Endothelial cell of umbilical vein (primary cell): ENCODE results near the gene RFC2. TPM values are rescaled to one million over a fixed set of nuclear protein-coding genes. Genes with fewer than 3 reads are reported as not detected.
A peak's percentile ranks its signal among the peaks of the same experiment; 100 is the strongest.

Source experiments
- BruUV-seq: library from RNA; stranded (reverse); fragments of 400-500 nt; replicated peaks from 2 replicates; lab custom pipeline; 2021; lab: Mats Ljungman, UMichigan
- CTCF ChIA-PET: fragments of 300-600, 350-600 bp; sonication (Branson Sonifier 250); formaldehyde crosslinking; loops from one replicate; lab custom pipeline; 2021; ENCODE audit warnings: antibody characterized with exemption, inconsistent platforms; lab: Charles Lee
- POLR2A ChIA-PET: fragments of 300-600, 350-600 bp; sonication (Branson Sonifier 250); formaldehyde crosslinking; loops from one replicate; lab custom pipeline; 2021; ENCODE audit warnings: antibody characterized with exemption, inconsistent platforms; lab: Charles Lee
- DNase-seq: peaks from one replicate; pipeline ENCODE4 v3.0.0-alpha.2; 2011; ENCODE audit warnings: low read depth, low spot score
- FAIRE-seq: peaks from 2 replicates; lab custom pipeline; 2011; peaks lifted over from hg19 to GRCh38; lab: Jason Lieb, UNC
- H2AFZ ChIP-seq: 2 replicates; pipeline ENCODE4 v1.6.0; 2012; ENCODE audit warnings: low read depth, low read length, control low read depth, inconsistent platforms
- H3K27ac ChIP-seq: 2 replicates; pipeline ENCODE4 v1.5.1; 2011; ENCODE audit warnings: low read depth, mild to moderate bottlenecking, control low read depth, low read length, moderate library complexity; ENCODE audit not compliant: insufficient read depth
- H3K27me3 ChIP-seq, 2 experiments: 2 replicates each; pipeline versions ENCODE4 v1.6.0 to v1.6.1; 2011; ENCODE audit warnings: low read length in 2 of 2, mixed read lengths in 1 of 2; ENCODE audit not compliant: control insufficient read depth in 2 of 2, insufficient read depth in 2 of 2
- H3K36me3 ChIP-seq, 2 experiments: 2 replicates in 1 of 2; 3 replicates in 1 of 2; pipeline ENCODE4 v1.5.1; 2011; ENCODE audit warnings: low read length in 2 of 2, mild to moderate bottlenecking in 1 of 2, moderate library complexity in 1 of 2; ENCODE audit not compliant: control insufficient read depth in 2 of 2, insufficient read depth in 2 of 2; ENCODE audit errors: extremely low read depth in 1 of 2
- H3K4me1 ChIP-seq: 3 replicates; pipeline ENCODE4 v1.5.1; 2011; ENCODE audit warnings: mild to moderate bottlenecking, low read length; ENCODE audit not compliant: control insufficient read depth, insufficient read depth; ENCODE audit errors: extremely low read depth
- H3K4me2 ChIP-seq: 2 replicates; pipeline ENCODE4 v1.6.1; 2011; ENCODE audit warnings: low read length, control low read depth, mixed read lengths; ENCODE audit not compliant: insufficient read depth
- H3K4me3 ChIP-seq, 3 experiments: fragments of 200-600 bp in 1 of 3; sonication (generic), shearing (Covaris generic) in 1 of 3; replicated peaks in 1 of 3; 2 replicates each; pipeline ENCODE4 v1.5.1; 2011 to 2016; ENCODE audit warnings: control low read depth in 3 of 3, low read length in 3 of 3, mild to moderate bottlenecking in 2 of 3, inconsistent platforms in 1 of 3, low read depth in 1 of 3, moderate library complexity in 1 of 3; ENCODE audit not compliant: insufficient read depth in 1 of 3
- H3K79me2 ChIP-seq: 2 replicates; pipeline ENCODE4 v1.6.0; 2012; ENCODE audit warnings: low read length, inconsistent platforms; ENCODE audit not compliant: control insufficient read depth, insufficient read depth
- H3K9ac ChIP-seq: replicated peaks from 2 replicates; pipeline ENCODE3; 2011; ENCODE audit warnings: low read length, control low read depth; ENCODE audit not compliant: insufficient read depth; ENCODE audit errors: extremely low read depth
- H3K9me1 ChIP-seq: replicated peaks from 3 replicates; pipeline ENCODE4 v1.6.0; 2011; ENCODE audit warnings: mild to moderate bottlenecking, low read length; ENCODE audit not compliant: control insufficient read depth, insufficient read depth; ENCODE audit errors: extremely low read depth
- H3K9me3 ChIP-seq: replicated peaks from 2 replicates; pipeline ENCODE4 v1.5.1; 2012; ENCODE audit warnings: low read length, inconsistent platforms; ENCODE audit not compliant: control insufficient read depth, insufficient read depth
- H4K20me1 ChIP-seq: replicated peaks from 2 replicates; pipeline ENCODE3; 2011; ENCODE audit warnings: mild to moderate bottlenecking, low read length; ENCODE audit not compliant: control insufficient read depth, insufficient read depth; ENCODE audit errors: extremely low read depth
- EZH2 ChIP-seq: IDR thresholded peaks from 2 replicates; pipeline ENCODE4 v1.6.1; 2012; ENCODE audit warnings: borderline replicate concordance, low read depth, mild to moderate bottlenecking, moderate library complexity, low read length, inconsistent platforms; ENCODE audit not compliant: severe bottlenecking
- FOS ChIP-seq: IDR thresholded peaks from 2 replicates; pipeline ENCODE4 v1.6.1; 2011; ENCODE audit warnings: mild to moderate bottlenecking, low read length, moderate library complexity, borderline replicate concordance; ENCODE audit not compliant: insufficient read depth
- GATA2 ChIP-seq: IDR thresholded peaks from 2 replicates; pipeline ENCODE4 v1.7.0; 2011; ENCODE audit warnings: low read depth, mild to moderate bottlenecking, moderate library complexity, mixed read lengths, low read length; ENCODE audit not compliant: insufficient read length, insufficient read depth
- JUN ChIP-seq: IDR thresholded peaks from 2 replicates; pipeline ENCODE4 v1.6.1; 2011; ENCODE audit warnings: borderline replicate concordance, low read depth; ENCODE audit not compliant: insufficient read length, insufficient read depth
- MYC ChIP-seq: IDR thresholded peaks from one replicate; pipeline ENCODE4 v1.6.1; 2011; ENCODE audit warnings: mild to moderate bottlenecking, low read depth, low read length
- POLR2A ChIP-seq: IDR thresholded peaks from 2 replicates; pipeline ENCODE4 v1.6.1; 2012; ENCODE audit warnings: low read depth, mild to moderate bottlenecking, control low read depth, low read length
- POLR2AphosphoS5 ChIP-seq: IDR thresholded peaks from 2 replicates; pipeline ENCODE4 v1.6.1; 2012; ENCODE audit warnings: low read depth, mild to moderate bottlenecking, control low read depth, low read length, moderate library complexity; ENCODE audit not compliant: insufficient read depth
- dilution Hi-C: fragments of 300-500 bp; cut with MboI; formaldehyde crosslinking; loops from one replicate; pipeline ENCODE4 v1.15.0; 2019; ENCODE audit warnings: low sequenced_read_pairs; ENCODE audit not compliant: extremely low pct_ligation_motif_present
- intact Hi-C: fragments of 100-400 bp; cut with micrococcal nuclease; formaldehyde crosslinking; loops from one replicate; pipeline ENCODE4 v1.10.0; 2022
- polyA plus RNA-seq, 4 experiments: library from polyadenylated mRNA; depleted of rRNA in 3 of 4; stranded (reverse) in 3 of 4; unstranded in 1 of 4; fragments of >200 nt; gene quantifications; 2 replicates each; pipeline versions ENCODE4 v1.2.1 to v1.2.3, GENCODE V29; 2011 to 2012; ENCODE audit warnings: missing spikeins in 1 of 4
- total RNA-seq: library from RNA; stranded (reverse); gene quantifications from 2 replicates; pipeline ENCODE4 v1.2.3, GENCODE V29; 2021
- TF ChIP-seq, protein P1 (sequence below), 2 donors: IDR thresholded peaks; 1 replicate in 1 of 2; 2 replicates in 1 of 2; pipeline ENCODE4 v1.5.1; 2011; ENCODE audit warnings: low read length in 2 of 2, mild to moderate bottlenecking in 2 of 2, moderate library complexity in 2 of 2, control low read depth in 1 of 2, inconsistent platforms in 1 of 2, low read depth in 1 of 2; ENCODE audit not compliant: insufficient read depth in 1 of 2; ENCODE audit errors: extremely low read depth in 1 of 2
- TF ChIP-seq, protein P2 (sequence below): IDR thresholded peaks from 2 replicates; pipeline ENCODE4 v1.6.1; 2011; ENCODE audit not compliant: insufficient read depth, insufficient read length

Gene RFC2
- total and polyA plus RNA-seq, 2 donors (not counting 3 experiments of a cell fraction or from before 2014, with no cell fraction given): 24.4 to 44.3 TPM

DNA sequence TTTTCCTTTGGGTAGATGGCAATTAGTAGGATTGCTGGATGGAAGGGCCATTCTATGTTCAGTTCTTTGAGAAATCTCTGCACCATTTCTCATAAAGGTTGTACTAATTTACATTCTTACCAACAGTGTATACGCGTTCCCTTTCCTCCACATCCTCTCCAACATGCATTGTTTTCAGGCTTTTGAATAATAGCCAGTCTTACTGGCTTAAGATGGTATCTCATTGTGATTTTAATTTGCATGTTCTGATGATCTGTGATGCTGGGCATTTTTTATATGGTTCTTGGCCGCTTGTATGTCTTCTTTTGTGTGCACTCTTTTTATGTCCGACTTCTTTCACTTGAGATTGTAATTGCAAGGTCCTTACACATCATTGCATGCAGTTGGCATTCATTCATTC, 46.7 kb upstream of the RFC2 start:
- Histone ChIP-seq H2AFZ (no peak overlapping the region), H3K9ac (no peak overlapping the region), H3K79me2 (peaks cover 12% of the 10 kb centered on the region), H3K4me1 (peaks cover 5% of the 10 kb centered on the region), H3K4me3 (no peak overlapping the region), H3K27me3 (no peaks in the 10 kb centered on the region), H3K27ac (no peak overlapping the region), H3K36me3 (no peaks in the 10 kb centered on the region), H3K9me3 (no peaks in the 10 kb centered on the region), H4K20me1 (peaks cover 3% of the 10 kb centered on the region), H3K9me1 (no peaks in the 10 kb centered on the region), H3K4me2 (no peak overlapping the region)
- CTCF ChIA-PET: no interaction called here
- FAIRE-seq (peak; percentile 33), DNase-seq (peak; percentile 36)
- BruUV-seq: no TSS peak
- intact Hi-C loops: no loop called here
- dilution Hi-C loops: no loop called here
- POLR2A ChIA-PET: no interaction called here
- TF ChIP-seq JUN: no peak
- TF ChIP-seq EZH2: no peak
- TF ChIP-seq GATA2: no peak
- TF ChIP-seq, protein P1, sequence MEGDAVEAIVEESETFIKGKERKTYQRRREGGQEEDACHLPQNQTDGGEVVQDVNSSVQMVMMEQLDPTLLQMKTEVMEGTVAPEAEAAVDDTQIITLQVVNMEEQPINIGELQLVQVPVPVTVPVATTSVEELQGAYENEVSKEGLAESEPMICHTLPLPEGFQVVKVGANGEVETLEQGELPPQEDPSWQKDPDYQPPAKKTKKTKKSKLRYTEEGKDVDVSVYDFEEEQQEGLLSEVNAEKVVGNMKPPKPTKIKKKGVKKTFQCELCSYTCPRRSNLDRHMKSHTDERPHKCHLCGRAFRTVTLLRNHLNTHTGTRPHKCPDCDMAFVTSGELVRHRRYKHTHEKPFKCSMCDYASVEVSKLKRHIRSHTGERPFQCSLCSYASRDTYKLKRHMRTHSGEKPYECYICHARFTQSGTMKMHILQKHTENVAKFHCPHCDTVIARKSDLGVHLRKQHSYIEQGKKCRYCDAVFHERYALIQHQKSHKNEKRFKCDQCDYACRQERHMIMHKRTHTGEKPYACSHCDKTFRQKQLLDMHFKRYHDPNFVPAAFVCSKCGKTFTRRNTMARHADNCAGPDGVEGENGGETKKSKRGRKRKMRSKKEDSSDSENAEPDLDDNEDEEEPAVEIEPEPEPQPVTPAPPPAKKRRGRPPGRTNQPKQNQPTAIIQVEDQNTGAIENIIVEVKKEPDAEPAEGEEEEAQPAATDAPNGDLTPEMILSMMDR (IDR thresholded peaks at IDR 0.05; ENCODE audit: extremely low read depth in 1 of 2, insufficient read depth in 1 of 2, low read depth in 1 of 2, low read length in 2 of 2): no peak
- TF ChIP-seq FOS: no peak
- TF ChIP-seq POLR2AphosphoS5: no peak
- no peak for TF ChIP-seq POLR2A
- no peak for TF ChIP-seq MYC
- TF ChIP-seq, protein P2, sequence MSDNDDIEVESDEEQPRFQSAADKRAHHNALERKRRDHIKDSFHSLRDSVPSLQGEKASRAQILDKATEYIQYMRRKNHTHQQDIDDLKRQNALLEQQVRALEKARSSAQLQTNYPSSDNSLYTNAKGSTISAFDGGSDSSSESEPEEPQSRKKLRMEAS: no peak
